Subcutaneous abdominal adipose tissue (tissue), 5 donors: ENCODE results near the gene HRH2.
A peak's percentile ranks its signal among the peaks of the same experiment; 100 is the strongest.
"Not testable (repeated sequence)": the region's sequence is repeated elsewhere in the genome, so short reads cannot be mapped to it uniquely, and the experiment has no call there.

Experiments
- H3K27ac ChIP-seq: one replicate; pipeline ENCODE4 v1.7.0; 2013; ENCODE audit warnings: low read depth, mild to moderate bottlenecking, inconsistent platforms, low read length, moderate library complexity
- H3K27me3 ChIP-seq, 5 donors: one replicate each; pipeline ENCODE4 v1.7.0; 2013; ENCODE audit warnings: low read length in 5 of 5, inconsistent platforms in 1 of 5; ENCODE audit not compliant: control insufficient read depth in 5 of 5, insufficient read depth in 4 of 5
- H3K36me3 ChIP-seq, 5 donors: one replicate each; pipeline ENCODE4 v1.7.0; 2013; ENCODE audit warnings: low read length in 5 of 5; ENCODE audit not compliant: control insufficient read depth in 5 of 5, insufficient read depth in 5 of 5
- H3K4me1 ChIP-seq, 5 donors: one replicate each; pipeline ENCODE4 v1.7.0; 2013; ENCODE audit warnings: low read length in 5 of 5, mild to moderate bottlenecking in 3 of 5, moderate library complexity in 1 of 5; ENCODE audit not compliant: control insufficient read depth in 5 of 5, insufficient read depth in 5 of 5
- H3K4me3 ChIP-seq, 5 donors: one replicate each; pipeline ENCODE4 v1.7.0; 2013; ENCODE audit warnings: low read length in 5 of 5, low read depth in 1 of 5
- H3K9ac ChIP-seq, 5 donors: one replicate each; pipeline ENCODE4 v1.7.0; 2013; ENCODE audit warnings: low read length in 5 of 5, mild to moderate bottlenecking in 4 of 5, moderate library complexity in 3 of 5
- H3K9me3 ChIP-seq, 5 donors: one replicate each; pipeline ENCODE4 v1.7.0; 2013; ENCODE audit warnings: low read length in 5 of 5; ENCODE audit not compliant: control insufficient read depth in 5 of 5
- donor health status: healthy.
- donor health status: healthy.
- donor health status: healthy.
- donor health status: healthy.
- donor health status: healthy.

Gene HRH2

GRCh38 chr5:175640106-175640775, 17.6 kb upstream of the HRH2 start:
- peaks cover 0 to 4% (median 0%) of the 10 kb centered on the region in 5 donors for H3K27me3 ChIP-seq
- no peak overlapping the region for H3K27ac ChIP-seq
- H3K36me3 ChIP-seq = no peaks in the 10 kb centered on the region
- H3K4me3 ChIP-seq = no peak overlapping the region
- no peak overlapping the region for H3K9ac ChIP-seq
- H3K9me3 ChIP-seq = no peaks in the 10 kb centered on the region
- peaks cover 0 to 6% (median 0%) of the 10 kb centered on the region in 5 donors for H3K4me1 ChIP-seq

GRCh38 chr5:175642998-175643397, 14.9 kb upstream of the HRH2 start:
- Histone ChIP-seq H3K9me3 (peaks cover 0 to 5% (median 0%) of the 10 kb centered on the region in 5 donors), H3K27ac (no peak overlapping the region)

GRCh38 chr5:175646251-175646650, 11.6 kb upstream of the HRH2 start:
- Histone ChIP-seq H3K9ac (no peak overlapping the region), H3K36me3 (no peaks in the 10 kb centered on the region), H3K27ac (no peak overlapping the region), H3K4me1 (no peaks in the 10 kb centered on the region), H3K4me3 (no peak overlapping the region), H3K9me3 (peaks cover 2 to 15% (median 12%) of the 10 kb centered on the region in 5 donors), H3K27me3 (no peaks in the 10 kb centered on the region)

More at GRCh38 chr5:175642998-175643397, 14.9 kb upstream of the HRH2 start:
- H3K27me3 ChIP-seq = peaks cover 0 to 4% (median 0%) of the 10 kb centered on the region in 5 donors
- H3K36me3 ChIP-seq = no peaks in the 10 kb centered on the region
- H3K4me3 ChIP-seq = no peak overlapping the region
- H3K9ac ChIP-seq = no peak overlapping the region
- peaks cover 0 to 3% (median 0%) of the 10 kb centered on the region in 5 donors for H3K4me1 ChIP-seq

GRCh38 chr5:175649967-175650366, 7.9 kb upstream of the HRH2 start:
- Histone ChIP-seq H3K9me3 (peaks cover 2 to 15% (median 12%) of the 10 kb centered on the region in 5 donors), H3K27ac (no peak overlapping the region), H3K4me3 (peak overlapping the region in 2 of 5 donors; percentile 9 to 32), H3K4me1 (peaks cover 0 to 15% (median 0%) of the 10 kb centered on the region in 5 donors), H3K27me3 (peaks cover 0 to 5% (median 0%) of the 10 kb centered on the region in 5 donors), H3K9ac (no peak overlapping the region), H3K36me3 (no peaks in the 10 kb centered on the region)

- Histone ChIP-seq H3K4me3 (peak overlapping the region in 1 of 5 donors; percentile 9), H3K4me1 (peaks cover 0 to 15% (median 0%) of the 10 kb centered on the region in 5 donors), H3K9me3 (peaks cover 2 to 15% (median 12%) of the 10 kb centered on the region in 5 donors)
- H3K27ac ChIP-seq, H3K36me3 ChIP-seq, H3K27me3 ChIP-seq, H3K9ac ChIP-seq: not testable (repeated sequence)
Measured at GRCh38 chr5:175650430-175651205, 7.3 kb upstream of the HRH2 start.

- Histone ChIP-seq H3K4me1 (peaks cover 0 to 21% (median 5%) of the 10 kb centered on the region in 5 donors), H3K9ac (no peak overlapping the region), H3K27me3 (peaks cover 0 to 15% (median 13%) of the 10 kb centered on the region in 5 donors), H3K27ac (no peak overlapping the region), H3K4me3 (no peak overlapping the region), H3K9me3 (peaks cover 2 to 12% (median 10%) of the 10 kb centered on the region in 5 donors), H3K36me3 (no peaks in the 10 kb centered on the region)
Measured at GRCh38 chr5:175652741-175653663, 4.9 kb upstream of the HRH2 start.

GRCh38 chr5:175653763-175654162, 4.1 kb upstream of the HRH2 start:
- H3K36me3 ChIP-seq = no peaks in the 10 kb centered on the region
- H3K9ac ChIP-seq = no peak overlapping the region
- H3K4me3 ChIP-seq = no peak overlapping the region
- peaks cover 0 to 22% (median 20%) of the 10 kb centered on the region in 5 donors for H3K27me3 ChIP-seq
- peaks cover 2 to 12% (median 10%) of the 10 kb centered on the region in 5 donors for H3K9me3 ChIP-seq
- H3K4me1 ChIP-seq = peaks cover 0 to 28% (median 12%) of the 10 kb centered on the region in 5 donors
- no peak overlapping the region for H3K27ac ChIP-seq

GRCh38 chr5:175654339-175654738, 3.5 kb upstream of the HRH2 start:
- Histone ChIP-seq H3K4me1 (peaks cover under 1 to 34% (median 14%) of the 10 kb centered on the region in 5 donors), H3K9me3 (peaks cover 2 to 12% (median 10%) of the 10 kb centered on the region in 5 donors)

GRCh38 chr5:175654807-175655206, 3.1 kb upstream of the HRH2 start:
- no peak overlapping the region for H3K9ac ChIP-seq
- peaks cover 2 to 36% (median 14%) of the 10 kb centered on the region in 5 donors for H3K4me1 ChIP-seq

More at GRCh38 chr5:175654339-175654738, 3.5 kb upstream of the HRH2 start:
- Histone ChIP-seq H3K27me3 (peaks cover 0 to 27% (median 24%) of the 10 kb centered on the region in 5 donors), H3K36me3 (no peaks in the 10 kb centered on the region), H3K4me3 (no peak overlapping the region), H3K9ac (no peak overlapping the region), H3K27ac (no peak overlapping the region)

More at GRCh38 chr5:175654807-175655206, 3.1 kb upstream of the HRH2 start:
- Histone ChIP-seq H3K27ac (no peak overlapping the region), H3K36me3 (no peaks in the 10 kb centered on the region), H3K9me3 (peaks cover 2 to 7% (median 6%) of the 10 kb centered on the region in 5 donors), H3K27me3 (peaks cover 0 to 32% (median 28%) of the 10 kb centered on the region in 5 donors), H3K4me3 (no peak overlapping the region)
